ENCODE measurements around the gene ADAM19. TPM values are rescaled to one million over a fixed set of nuclear protein-coding genes. Genes with fewer than 3 reads are reported as not detected.

ADAM19 gene
- total RNA-seq, 1 donor from 2014 or later, result 64.5 TPM

DNA sequence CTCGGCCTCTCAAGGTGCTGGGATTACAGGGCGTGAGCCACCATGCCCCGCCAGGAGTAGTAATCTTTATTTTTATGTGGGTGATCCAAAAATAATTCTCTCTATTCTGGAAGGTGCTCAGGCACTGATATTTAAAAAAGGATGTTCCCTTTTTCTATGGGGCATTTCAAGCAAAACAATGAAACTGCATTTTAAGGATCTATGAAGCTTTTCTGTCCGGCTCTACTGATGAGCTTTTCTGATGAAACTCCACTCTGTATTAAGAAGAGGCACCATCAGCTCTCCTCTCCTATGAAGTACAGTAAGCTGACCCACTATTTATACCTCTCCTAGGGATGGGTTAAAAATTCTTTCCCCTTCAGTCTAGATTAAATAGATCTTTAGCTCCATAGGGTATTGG lies 7.4 kb downstream of the ADAM19 start:
- peaks cover 40% of the 10 kb centered on the region for H3K4me1 Mint-ChIP-seq (ENCODE audit: unreplicated experiment)

DNA sequence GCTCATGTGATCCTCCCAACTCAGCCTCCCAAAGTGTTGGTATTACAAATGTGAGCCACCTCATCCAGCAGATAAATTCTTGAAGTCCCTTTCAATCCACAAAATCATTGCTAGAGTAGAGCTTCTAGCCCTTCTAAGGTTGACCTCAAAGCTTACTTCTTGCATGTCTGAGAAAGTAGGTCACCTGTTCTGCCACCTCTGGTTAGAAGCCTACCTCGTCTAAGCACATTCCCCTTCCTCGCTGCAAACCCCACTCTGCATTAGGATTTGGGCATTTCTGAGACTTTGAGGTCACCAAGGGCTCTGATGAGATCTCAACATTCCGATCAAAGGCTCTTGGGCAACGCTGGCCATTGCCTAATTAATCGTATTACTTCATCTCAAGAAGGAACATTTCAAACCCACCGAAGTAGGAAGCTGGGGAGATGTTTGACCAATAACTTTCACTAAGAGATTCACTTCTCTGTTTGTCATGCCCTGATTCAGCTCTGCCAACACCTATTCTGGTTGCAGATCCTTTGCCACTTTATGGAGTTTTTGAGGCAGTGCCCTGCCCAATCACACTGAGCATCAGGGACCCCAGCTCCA lies 8.6 kb downstream of the ADAM19 start:
- H3K27ac Mint-ChIP-seq (ENCODE audit: unreplicated experiment), result no peak overlapping the region
- TF ChIP-seq, protein P1, sequence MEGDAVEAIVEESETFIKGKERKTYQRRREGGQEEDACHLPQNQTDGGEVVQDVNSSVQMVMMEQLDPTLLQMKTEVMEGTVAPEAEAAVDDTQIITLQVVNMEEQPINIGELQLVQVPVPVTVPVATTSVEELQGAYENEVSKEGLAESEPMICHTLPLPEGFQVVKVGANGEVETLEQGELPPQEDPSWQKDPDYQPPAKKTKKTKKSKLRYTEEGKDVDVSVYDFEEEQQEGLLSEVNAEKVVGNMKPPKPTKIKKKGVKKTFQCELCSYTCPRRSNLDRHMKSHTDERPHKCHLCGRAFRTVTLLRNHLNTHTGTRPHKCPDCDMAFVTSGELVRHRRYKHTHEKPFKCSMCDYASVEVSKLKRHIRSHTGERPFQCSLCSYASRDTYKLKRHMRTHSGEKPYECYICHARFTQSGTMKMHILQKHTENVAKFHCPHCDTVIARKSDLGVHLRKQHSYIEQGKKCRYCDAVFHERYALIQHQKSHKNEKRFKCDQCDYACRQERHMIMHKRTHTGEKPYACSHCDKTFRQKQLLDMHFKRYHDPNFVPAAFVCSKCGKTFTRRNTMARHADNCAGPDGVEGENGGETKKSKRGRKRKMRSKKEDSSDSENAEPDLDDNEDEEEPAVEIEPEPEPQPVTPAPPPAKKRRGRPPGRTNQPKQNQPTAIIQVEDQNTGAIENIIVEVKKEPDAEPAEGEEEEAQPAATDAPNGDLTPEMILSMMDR (IDR thresholded peaks at IDR 0.05), result no peak
- H3K36me3 Mint-ChIP-seq (ENCODE audit: unreplicated experiment), result peaks cover 37% of the 10 kb centered on the region
- peaks cover 45% of the 10 kb centered on the region for H3K4me1 Mint-ChIP-seq (ENCODE audit: unreplicated experiment)
- H3K4me3 Mint-ChIP-seq (ENCODE audit: unreplicated experiment), result no peak overlapping the region
- no peaks in the 10 kb centered on the region for H3K27me3 Mint-ChIP-seq (ENCODE audit: unreplicated experiment)
- H3K9me3 Mint-ChIP-seq (ENCODE audit: unreplicated experiment), result no peaks in the 10 kb centered on the region
- no peak for DNase-seq (ENCODE audit: extremely low spot score, unreplicated experiment)

More for the DNA sequence above, 7.4 kb downstream of the ADAM19 start:
- Mint-ChIP-seq H3K27me3 (ENCODE audit: unreplicated experiment) (no peaks in the 10 kb centered on the region), H3K4me3 (ENCODE audit: unreplicated experiment) (no peak overlapping the region), H3K9me3 (ENCODE audit: unreplicated experiment) (no peaks in the 10 kb centered on the region), H3K36me3 (ENCODE audit: unreplicated experiment) (peaks cover 30% of the 10 kb centered on the region), H3K27ac (ENCODE audit: unreplicated experiment) (no peak overlapping the region)
- no peak for DNase-seq (ENCODE audit: extremely low spot score, unreplicated experiment)
- TF ChIP-seq, protein P1 (IDR thresholded peaks at IDR 0.05), result no peak

DNA sequence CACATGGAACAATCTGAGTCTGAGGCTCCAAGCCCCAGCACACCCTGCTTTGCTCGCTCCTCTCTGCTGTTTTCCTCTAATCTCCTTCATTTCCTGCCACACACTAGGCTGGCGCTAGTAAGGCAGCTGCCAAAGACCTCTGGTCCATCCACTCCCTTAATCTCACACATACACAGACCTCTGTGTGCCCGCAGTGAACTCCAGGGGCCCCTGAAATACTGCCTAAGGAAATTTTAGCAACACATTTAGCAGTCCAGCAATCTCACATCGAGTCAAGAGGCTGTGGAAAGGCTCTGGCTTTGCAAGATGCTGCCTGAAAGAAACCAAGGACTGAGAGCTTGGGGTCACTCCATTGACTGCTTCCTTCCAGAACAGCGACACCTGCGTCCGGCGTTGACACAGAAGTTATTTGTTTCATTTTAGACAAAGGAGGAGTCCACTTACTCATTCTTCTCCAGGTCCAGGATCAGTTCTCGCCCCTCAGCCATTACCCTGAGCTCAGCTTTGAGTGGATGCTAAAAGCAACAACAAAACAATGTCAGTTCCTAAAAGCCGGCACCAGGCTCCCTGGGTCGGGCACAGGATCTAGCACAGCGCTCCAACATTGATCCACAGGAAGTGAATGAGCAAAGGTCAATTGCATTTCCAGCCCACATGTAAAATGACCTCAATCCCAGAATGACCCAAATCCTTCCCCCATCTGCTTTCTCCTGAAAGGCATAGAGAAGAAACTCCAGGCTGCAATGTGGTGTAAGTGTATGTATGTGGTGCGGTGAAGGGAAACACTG lies 11.5 kb downstream of the ADAM19 start:
- Mint-ChIP-seq H3K4me3 (ENCODE audit: unreplicated experiment) (peak overlapping the region; percentile 45), H3K27me3 (ENCODE audit: unreplicated experiment) (no peaks in the 10 kb centered on the region), H3K4me1 (ENCODE audit: unreplicated experiment) (peaks cover 58% of the 10 kb centered on the region), H3K27ac (ENCODE audit: unreplicated experiment) (peak overlapping the region; percentile 69), H3K36me3 (ENCODE audit: unreplicated experiment) (peaks cover 46% of the 10 kb centered on the region), H3K9me3 (ENCODE audit: unreplicated experiment) (no peaks in the 10 kb centered on the region)
- DNase-seq (ENCODE audit: extremely low spot score, unreplicated experiment), result no peak
- TF ChIP-seq, protein P1 (IDR thresholded peaks at IDR 0.05), result peak; percentile 41

DNA sequence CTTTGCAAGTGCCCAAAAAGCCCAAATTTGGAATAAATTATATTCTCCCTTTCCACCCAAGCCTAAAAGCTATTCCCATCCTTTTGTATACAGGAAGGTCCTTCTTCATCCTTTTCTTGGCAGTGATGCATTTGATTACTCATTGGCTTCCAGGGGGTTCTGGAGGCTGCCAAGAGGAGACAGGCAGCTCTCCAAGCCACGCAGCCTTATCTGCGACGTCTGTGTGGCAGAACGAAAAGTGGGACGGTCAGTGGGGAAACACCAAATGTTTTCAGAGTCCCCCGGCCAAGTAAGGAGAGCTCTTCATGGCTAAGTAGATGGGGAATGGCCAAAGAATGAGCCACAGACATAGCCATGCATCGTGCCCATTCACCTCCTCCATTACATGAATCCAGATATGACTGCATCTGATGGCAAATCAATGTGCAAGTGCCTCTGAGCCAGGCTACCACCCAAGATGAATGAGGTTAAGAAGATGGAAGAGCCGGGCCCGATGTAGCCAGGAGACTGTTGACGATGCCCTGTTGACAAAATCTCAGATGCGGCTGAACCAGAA lies 12.1 kb downstream of the ADAM19 start:
- Mint-ChIP-seq H3K27ac (ENCODE audit: unreplicated experiment) (peak overlapping the region; percentile 69), H3K4me3 (ENCODE audit: unreplicated experiment) (no peak overlapping the region), H3K27me3 (ENCODE audit: unreplicated experiment) (no peaks in the 10 kb centered on the region), H3K9me3 (ENCODE audit: unreplicated experiment) (no peaks in the 10 kb centered on the region), H3K36me3 (ENCODE audit: unreplicated experiment) (peaks cover 40% of the 10 kb centered on the region), H3K4me1 (ENCODE audit: unreplicated experiment) (peaks cover 65% of the 10 kb centered on the region)
- DNase-seq (ENCODE audit: extremely low spot score, unreplicated experiment), result no peak
- TF ChIP-seq, protein P1 (IDR thresholded peaks at IDR 0.05), result no peak

DNA sequence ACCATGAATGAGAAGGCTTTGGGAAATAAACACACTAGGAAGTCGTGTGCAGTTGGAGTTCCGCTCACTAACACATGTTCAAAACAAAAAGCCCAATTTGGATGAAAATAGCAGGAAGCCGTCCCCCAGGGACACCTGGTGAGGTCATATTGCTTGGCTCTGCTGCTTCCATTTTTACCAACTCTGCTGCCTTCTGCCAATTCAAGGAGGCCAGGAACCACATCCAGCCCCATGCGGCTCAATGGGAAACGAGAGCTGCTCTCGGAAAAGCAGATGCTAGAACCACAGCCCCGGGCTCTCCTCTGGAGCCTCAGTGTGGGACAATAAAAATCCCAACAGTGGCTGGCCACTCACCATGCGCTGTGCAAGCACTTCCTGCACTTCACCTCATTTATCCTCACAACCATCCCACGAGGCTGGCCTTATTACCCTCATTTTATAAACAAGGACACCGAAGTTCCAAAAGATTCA lies 13.4 kb downstream of the ADAM19 start:
- TF ChIP-seq, protein P1 (IDR thresholded peaks at IDR 0.05), result no peak
- H3K9me3 Mint-ChIP-seq (ENCODE audit: unreplicated experiment), result no peaks in the 10 kb centered on the region
- peaks cover 78% of the 10 kb centered on the region for H3K4me1 Mint-ChIP-seq (ENCODE audit: unreplicated experiment)
- no peak for DNase-seq (ENCODE audit: extremely low spot score, unreplicated experiment)
- peak overlapping the region; percentile 72 for H3K27ac Mint-ChIP-seq (ENCODE audit: unreplicated experiment)
- H3K4me3 Mint-ChIP-seq (ENCODE audit: unreplicated experiment), result no peak overlapping the region
- peaks cover 31% of the 10 kb centered on the region for H3K36me3 Mint-ChIP-seq (ENCODE audit: unreplicated experiment)
- no peaks in the 10 kb centered on the region for H3K27me3 Mint-ChIP-seq (ENCODE audit: unreplicated experiment)

Measured in osteocyte (in vitro differentiated cells).